ENCODE measurements around the gene RERE.

RERE gene

GRCh38 chr1:8370046-8370881 is 447.2 kb downstream of the RERE start:
- DNase-seq = no peak

- DNase-seq = no peak
Measured at GRCh38 chr1:8368956-8369639, 448.3 kb downstream of the RERE start.

GRCh38 chr1:8367571-8368194 is 449.8 kb downstream of the RERE start:
- DNase-seq = no peak

GRCh38 chr1:8365661-8366362 is 451.6 kb downstream of the RERE start:
- DNase-seq = no peak

- DNase-seq = no peak
Measured at GRCh38 chr1:8364528-8365442, 452.7 kb downstream of the RERE start.

GRCh38 chr1:8363767-8364301 is 453.6 kb downstream of the RERE start:
- DNase-seq = no peak

- no peak for DNase-seq
Measured at GRCh38 chr1:8363186-8363766, 454.2 kb downstream of the RERE start.

GRCh38 chr1:8362701-8363101 is 454.7 kb downstream of the RERE start:
- DNase-seq = no peak

- DNase-seq = no peak
Measured at GRCh38 chr1:8361198-8361849, 456.1 kb downstream of the RERE start.

GRCh38 chr1:8360493-8361197 is 456.8 kb downstream of the RERE start:
- no peak for DNase-seq

- no peak for DNase-seq
Measured at GRCh38 chr1:8359617-8360481, 457.6 kb downstream of the RERE start.

GRCh38 chr1:8358897-8359616 is 458.4 kb downstream of the RERE start:
- DNase-seq = no peak

- no peak for DNase-seq
Measured at GRCh38 chr1:8358241-8358896, 459.1 kb downstream of the RERE start.

GRCh38 chr1:8357329-8358101 is 459.9 kb downstream of the RERE start:
- DNase-seq = no peak

- DNase-seq = no peak
Measured at GRCh38 chr1:8356256-8357209, 460.9 kb downstream of the RERE start.
